GM12878 (cell line): ENCODE data around the gene CCDC82.

ENCODE experiments used
- CEBPB ChIP-seq, 2 experiments: fragments of 150-350 bp in 1 of 2; IDR thresholded peaks; 2 replicates each; pipeline ENCODE4 v1.6.1; 2012 to 2014; ENCODE audit warnings: low read depth in 2 of 2, low read length in 2 of 2, borderline replicate concordance in 1 of 2, inconsistent platforms in 1 of 2
- CREB1 ChIP-seq: IDR thresholded peaks from 2 replicates; pipeline ENCODE4 v1.6.1; 2012; ENCODE audit warnings: low read depth, mild to moderate bottlenecking, inconsistent platforms
- EGR1 ChIP-seq, 2 experiments: IDR thresholded peaks; 1 replicate in 1 of 2; 2 replicates in 1 of 2; pipeline ENCODE4 v1.6.1; 2011 to 2012; ENCODE audit warnings: low read depth in 2 of 2, low read length in 2 of 2, borderline replicate concordance in 1 of 2, mild to moderate bottlenecking in 1 of 2, moderate library complexity in 1 of 2
- NR2C2 ChIP-seq: IDR thresholded peaks from 2 replicates; pipeline ENCODE4 v1.6.1; 2011; ENCODE audit warnings: borderline replicate concordance, low read depth; ENCODE audit not compliant: control insufficient read depth, insufficient read length
- POLR2AphosphoS5 ChIP-seq: IDR thresholded peaks from 2 replicates; pipeline ENCODE4 v1.6.1; 2011; ENCODE audit warnings: mild to moderate bottlenecking, low read length, inconsistent platforms
- TAF1 ChIP-seq: IDR thresholded peaks from 2 replicates; pipeline ENCODE4 v1.6.1; 2011; ENCODE audit warnings: mild to moderate bottlenecking, low read depth, low read length, borderline replicate concordance
- TF ChIP-seq, protein P1 (sequence below): IDR thresholded peaks from 2 replicates; pipeline ENCODE4 v1.6.1; 2011; ENCODE audit warnings: low read depth, mild to moderate bottlenecking, low read length, moderate library complexity, borderline replicate concordance; ENCODE audit errors: extremely low read depth
- TF ChIP-seq, protein P2 (sequence below): IDR thresholded peaks from 2 replicates; pipeline ENCODE4 v1.6.1; 2012; ENCODE audit warnings: mild to moderate bottlenecking, low read depth, low read length

DNA sequence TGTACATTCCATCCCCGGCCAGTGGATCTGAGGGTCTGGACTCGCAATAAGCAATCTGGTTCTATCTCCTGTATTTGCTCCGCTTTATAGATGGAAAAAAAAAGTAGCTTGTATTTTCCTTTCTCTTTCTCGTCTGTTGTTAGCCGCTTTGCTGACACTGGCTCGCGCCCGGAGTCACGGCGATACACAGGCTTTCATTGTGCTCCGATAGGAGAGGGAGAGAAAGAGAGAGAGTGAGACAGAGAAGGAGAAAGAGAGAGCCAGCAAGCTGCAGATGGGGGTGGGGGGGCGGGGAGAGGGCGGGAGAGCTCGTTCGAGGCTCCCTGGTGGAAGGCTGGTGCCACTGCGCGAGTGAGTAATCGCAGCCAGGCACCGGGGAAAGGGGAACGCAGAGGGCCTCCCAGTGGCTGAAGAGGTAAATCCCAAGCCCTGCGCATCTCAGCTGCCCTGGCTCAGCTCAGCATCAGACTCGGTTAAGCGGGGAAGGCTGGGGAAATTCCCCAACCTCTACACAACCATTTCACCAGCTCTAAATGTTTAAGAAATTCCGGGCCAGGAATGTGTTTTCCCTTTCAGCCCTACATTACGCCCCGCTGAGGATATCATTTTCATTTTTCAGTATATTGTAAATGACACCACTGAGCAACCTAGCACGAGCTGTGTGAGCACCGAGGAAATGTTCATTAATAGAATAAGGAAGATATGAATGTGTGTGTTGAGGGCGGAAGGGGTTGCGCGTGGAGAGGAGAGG lies 46.6 kb downstream of the CCDC82 start, which contains the start of gene MAML2:
- TF ChIP-seq, protein P1, sequence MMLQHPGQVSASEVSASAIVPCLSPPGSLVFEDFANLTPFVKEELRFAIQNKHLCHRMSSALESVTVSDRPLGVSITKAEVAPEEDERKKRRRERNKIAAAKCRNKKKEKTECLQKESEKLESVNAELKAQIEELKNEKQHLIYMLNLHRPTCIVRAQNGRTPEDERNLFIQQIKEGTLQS: no peak
- TF ChIP-seq CEBPB (IDR thresholded peaks at IDR 0.05; ENCODE audit: borderline replicate concordance in 1 of 2, low read depth in 2 of 2, low read length in 2 of 2): no peak
- TF ChIP-seq NR2C2: no peak
- 0 out of 2 replicates have a peak, but pooled peaks have one; percentile 21 for TF ChIP-seq POLR2AphosphoS5
- TF ChIP-seq TAF1: no peak
- 0 out of 3 replicates have a peak, but pooled peaks of 1 of the 2 experiments have one; percentile 23 for TF ChIP-seq EGR1 (IDR thresholded peaks at IDR 0.05; ENCODE audit: borderline replicate concordance in 1 of 2, low read depth in 2 of 2, low read length in 2 of 2)
- TF ChIP-seq, protein P2, sequence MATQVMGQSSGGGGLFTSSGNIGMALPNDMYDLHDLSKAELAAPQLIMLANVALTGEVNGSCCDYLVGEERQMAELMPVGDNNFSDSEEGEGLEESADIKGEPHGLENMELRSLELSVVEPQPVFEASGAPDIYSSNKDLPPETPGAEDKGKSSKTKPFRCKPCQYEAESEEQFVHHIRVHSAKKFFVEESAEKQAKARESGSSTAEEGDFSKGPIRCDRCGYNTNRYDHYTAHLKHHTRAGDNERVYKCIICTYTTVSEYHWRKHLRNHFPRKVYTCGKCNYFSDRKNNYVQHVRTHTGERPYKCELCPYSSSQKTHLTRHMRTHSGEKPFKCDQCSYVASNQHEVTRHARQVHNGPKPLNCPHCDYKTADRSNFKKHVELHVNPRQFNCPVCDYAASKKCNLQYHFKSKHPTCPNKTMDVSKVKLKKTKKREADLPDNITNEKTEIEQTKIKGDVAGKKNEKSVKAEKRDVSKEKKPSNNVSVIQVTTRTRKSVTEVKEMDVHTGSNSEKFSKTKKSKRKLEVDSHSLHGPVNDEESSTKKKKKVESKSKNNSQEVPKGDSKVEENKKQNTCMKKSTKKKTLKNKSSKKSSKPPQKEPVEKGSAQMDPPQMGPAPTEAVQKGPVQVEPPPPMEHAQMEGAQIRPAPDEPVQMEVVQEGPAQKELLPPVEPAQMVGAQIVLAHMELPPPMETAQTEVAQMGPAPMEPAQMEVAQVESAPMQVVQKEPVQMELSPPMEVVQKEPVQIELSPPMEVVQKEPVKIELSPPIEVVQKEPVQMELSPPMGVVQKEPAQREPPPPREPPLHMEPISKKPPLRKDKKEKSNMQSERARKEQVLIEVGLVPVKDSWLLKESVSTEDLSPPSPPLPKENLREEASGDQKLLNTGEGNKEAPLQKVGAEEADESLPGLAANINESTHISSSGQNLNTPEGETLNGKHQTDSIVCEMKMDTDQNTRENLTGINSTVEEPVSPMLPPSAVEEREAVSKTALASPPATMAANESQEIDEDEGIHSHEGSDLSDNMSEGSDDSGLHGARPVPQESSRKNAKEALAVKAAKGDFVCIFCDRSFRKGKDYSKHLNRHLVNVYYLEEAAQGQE: no peak
- TF ChIP-seq CREB1: no peak; the same call in 1 of the 2 replicates
